ENCODE results near the gene SLC25A36.

- TF ChIP-seq CTCF (IDR thresholded peaks at IDR 0.05) (no peak), POLR2A (IDR thresholded peaks at IDR 0.05) (no peak)
These were observed 30.8 kb upstream of the SLC25A36 start for GRCh38 chr3:140910860-140911259.
